Right ventricle myocardium inferior (tissue), 1 donor: Measurements from ENCODE around the gene OCA2. TPM values are rescaled to one million over a fixed set of nuclear protein-coding genes. Genes with fewer than 3 reads are reported as not detected.

Experiments
- ATAC-seq: fragments of 200-7000 bp; cut with Tn5 transposase; one replicate; pipeline ENCODE4 v1.9.1; 2020; ENCODE audit warnings: mild to moderate bottlenecking, moderate library complexity
- DNase-seq: peaks from one replicate; pipeline ENCODE4 v3.0.0; 2021; ENCODE audit errors: missing footprints
- intact Hi-C: fragments of 100-400 bp; cut with DNase I; formaldehyde crosslinking; loops from one replicate; pipeline ENCODE4 v1.11.0; 2022
- total RNA-seq: library from RNA; stranded (reverse); fragmentation: NEBNext Ultra II Directional; extraction: Animal tissue kit (Norgen Biotek cat#: 25700); gene quantifications from one replicate; pipeline ENCODE4 v1.2.1, GENCODE V29; 2021
- donor health status: DM: no; HTN: yes; CAD: no; lungs with severe emphysema.

Gene OCA2
- total RNA-seq, 1 donor from 2014 or later, result not detected

DNA sequence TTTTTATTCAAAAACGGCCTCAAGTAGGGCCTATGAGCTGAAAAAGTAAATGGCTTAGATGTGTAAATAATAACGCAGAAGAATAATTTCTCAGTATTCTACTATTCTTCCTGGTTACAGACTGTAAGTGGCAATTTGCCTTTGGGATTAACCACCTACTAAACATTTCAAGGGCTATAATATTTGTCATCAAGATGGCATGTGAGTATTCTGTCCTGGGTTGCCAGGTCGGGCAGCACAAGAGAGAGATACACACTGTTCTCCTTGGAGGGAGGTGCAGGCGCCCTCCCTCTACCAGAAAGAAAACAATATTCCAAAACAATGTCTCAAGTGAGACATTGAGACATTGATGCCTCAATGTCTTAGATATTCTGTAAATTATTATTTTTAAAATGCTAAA is 278.4 kb downstream of the OCA2 start:
- intact Hi-C loops, result no loop called here
- no peak for DNase-seq
- no peak for ATAC-seq

GRCh38 chr15:27820232-27820631 is 278.9 kb downstream of the OCA2 start:
- intact Hi-C loops, result no loop called here
- no peak for ATAC-seq
- DNase-seq, result no peak

- ATAC-seq (no peak), DNase-seq (no peak)
- intact Hi-C loops, result no loop called here
Measured at GRCh38 chr15:27817258-27817657, 281.9 kb downstream of the OCA2 start.

DNA sequence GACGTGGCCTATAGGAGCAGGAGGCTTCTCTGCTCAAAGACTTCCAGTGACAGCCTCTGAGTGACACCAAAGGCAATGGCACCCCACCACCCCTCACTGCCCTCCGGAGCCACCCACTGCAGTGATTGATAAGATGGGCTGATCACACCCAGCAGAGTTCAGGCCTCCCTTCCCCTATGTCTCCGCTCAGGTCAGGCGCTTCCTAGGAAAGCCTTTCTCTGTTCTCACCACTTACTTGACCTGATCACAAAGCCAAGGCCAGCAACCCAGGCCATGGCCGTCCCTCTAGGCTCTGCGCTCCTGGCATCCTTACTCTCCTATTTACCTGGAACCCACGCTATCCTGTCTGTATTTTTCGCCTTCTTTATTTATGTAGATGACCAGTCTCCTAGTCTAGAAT is 282.3 kb downstream of the OCA2 start:
- intact Hi-C loops, result no loop called here
- DNase-seq (no peak), ATAC-seq (no peak)

- intact Hi-C loops, result no loop called here
Measured at GRCh38 chr15:27815035-27815434, 284.1 kb downstream of the OCA2 start.

GRCh38 chr15:27813139-27813538 is 286.0 kb downstream of the OCA2 start:
- peak; percentile 28 for ATAC-seq
- DNase-seq, result no peak
- intact Hi-C loops, result no loop called here

More at GRCh38 chr15:27815035-27815434, 284.1 kb downstream of the OCA2 start:
- DNase-seq, result no peak
- no peak for ATAC-seq

- ATAC-seq (no peak), DNase-seq (no peak)
- intact Hi-C loops, result no loop called here
Measured at GRCh38 chr15:27808182-27808581, 290.9 kb downstream of the OCA2 start.

DNA sequence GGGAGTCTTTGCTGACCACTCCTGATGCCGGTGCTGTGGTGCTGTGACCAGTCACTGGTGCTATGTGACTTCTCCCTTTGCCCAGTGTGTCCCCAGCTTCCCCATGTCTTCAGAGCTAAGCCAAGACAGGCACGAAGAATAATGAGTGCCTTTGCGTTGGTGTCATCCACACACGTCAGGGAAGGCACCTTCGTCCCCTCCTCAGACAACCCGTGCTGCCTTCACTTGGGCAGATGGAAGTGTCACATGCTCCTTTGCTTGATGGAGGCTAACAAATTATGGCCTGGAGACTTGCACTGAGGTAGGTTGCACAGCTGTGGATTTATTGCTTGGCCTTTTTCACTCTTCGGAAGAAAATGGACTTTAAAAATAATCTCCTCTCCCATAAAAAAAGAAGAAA is 291.8 kb downstream of the OCA2 start:
- ATAC-seq, result no peak
- intact Hi-C loops, result no loop called here
- no peak for DNase-seq

DNA sequence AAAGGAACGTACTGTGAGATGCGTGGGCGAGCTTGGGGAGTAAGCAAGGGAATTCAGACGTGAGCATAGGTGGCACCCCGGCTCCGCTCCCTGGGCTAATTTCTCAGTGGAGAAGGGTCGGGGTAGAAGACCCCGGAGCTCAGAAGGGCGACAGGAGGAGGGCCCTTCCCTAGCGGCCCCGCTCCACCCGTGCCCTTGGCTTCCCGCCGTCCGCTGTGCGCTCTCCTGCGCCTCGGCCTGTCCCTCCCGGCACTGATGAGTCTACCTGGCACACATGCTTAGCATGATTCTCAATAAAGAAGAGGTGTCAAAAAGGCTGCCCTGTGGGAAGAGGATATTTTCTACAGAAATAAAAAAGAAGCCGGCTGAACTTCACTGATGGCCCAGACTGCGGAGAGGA is 292.7 kb downstream of the OCA2 start:
- ATAC-seq (no peak), DNase-seq (no peak)
- intact Hi-C loops, result no loop called here

DNA sequence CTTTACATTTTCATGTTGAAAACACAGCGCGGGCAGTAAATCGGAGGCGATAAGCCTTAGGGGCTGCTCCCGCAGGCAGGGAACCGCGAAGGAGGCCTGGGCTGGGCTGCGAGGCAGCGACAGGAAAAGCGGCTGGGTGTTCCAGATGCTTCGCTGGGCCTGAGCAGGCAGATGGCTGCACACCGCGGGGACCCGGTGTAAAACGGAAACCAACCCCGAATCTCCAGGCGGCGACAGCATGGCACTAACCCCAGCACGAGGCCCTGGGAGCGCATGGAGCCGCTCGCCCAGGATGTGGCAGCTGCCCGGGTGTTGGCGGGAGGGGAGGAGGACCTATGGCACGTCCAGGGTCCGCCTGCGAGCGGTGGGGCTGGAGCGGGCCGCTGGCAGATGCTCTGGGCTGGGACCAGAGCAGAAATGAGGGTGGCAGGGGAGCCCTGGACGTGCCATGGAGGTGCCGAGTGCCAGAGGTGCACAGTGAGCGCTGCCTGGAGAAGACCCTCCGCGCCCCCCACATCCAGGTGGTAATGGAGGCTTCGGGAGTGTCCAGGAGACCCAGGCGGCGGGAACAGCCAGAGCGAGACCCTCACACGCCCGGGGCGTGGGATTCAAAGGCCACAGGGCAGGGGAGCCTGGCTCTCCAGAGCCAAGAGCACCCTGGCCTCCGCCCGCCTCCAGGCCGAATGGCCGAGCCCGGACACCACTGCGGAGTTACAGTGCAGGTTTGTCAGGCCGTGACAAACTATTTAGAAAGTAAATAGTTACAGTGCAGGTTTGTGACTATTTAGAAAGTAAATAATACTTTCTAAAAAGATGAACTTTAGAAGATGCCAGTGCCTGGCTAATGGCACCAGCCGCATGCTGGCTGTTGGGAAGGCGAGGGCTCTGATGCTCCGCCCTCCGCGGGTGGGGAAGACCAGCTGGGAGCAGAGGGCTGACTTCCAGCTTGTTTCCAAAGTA is 293.6 kb downstream of the OCA2 start:
- intact Hi-C loops, result no loop called here
- no peak for ATAC-seq
- no peak for DNase-seq

- intact Hi-C loops, result no loop called here
- DNase-seq, result no peak
- no peak for ATAC-seq
Measured at GRCh38 chr15:27804569-27805260, 294.4 kb downstream of the OCA2 start.

DNA sequence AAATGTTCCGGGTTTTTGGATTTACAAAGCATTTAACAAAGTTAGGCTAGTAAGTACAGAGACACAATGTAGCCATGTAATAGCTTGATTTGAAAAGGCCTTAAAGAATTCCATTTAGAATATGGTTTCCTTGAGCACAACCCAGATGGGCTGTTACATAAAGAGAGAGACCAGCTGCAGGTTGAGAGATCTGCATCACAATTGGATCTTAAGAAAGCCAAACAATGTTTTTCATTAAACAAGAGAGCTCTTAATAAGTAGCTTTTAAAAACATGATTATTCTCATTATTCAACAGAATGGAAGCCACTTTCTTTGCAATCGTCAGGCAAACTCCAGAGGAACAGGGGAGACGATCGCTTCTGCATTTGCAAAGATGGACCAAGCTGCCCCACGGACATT is 300.3 kb downstream of the OCA2 start:
- DNase-seq, result no peak
- no peak for ATAC-seq
- intact Hi-C loops, result no loop called here

GRCh38 chr15:27797765-27798164 is 301.4 kb downstream of the OCA2 start:
- intact Hi-C loops, result no loop called here
- DNase-seq, result no peak
- ATAC-seq, result peak; percentile 67

- no peak for DNase-seq
- intact Hi-C loops, result no loop called here
- ATAC-seq, result no peak
Measured at GRCh38 chr15:27796405-27797320, 302.5 kb downstream of the OCA2 start.

DNA sequence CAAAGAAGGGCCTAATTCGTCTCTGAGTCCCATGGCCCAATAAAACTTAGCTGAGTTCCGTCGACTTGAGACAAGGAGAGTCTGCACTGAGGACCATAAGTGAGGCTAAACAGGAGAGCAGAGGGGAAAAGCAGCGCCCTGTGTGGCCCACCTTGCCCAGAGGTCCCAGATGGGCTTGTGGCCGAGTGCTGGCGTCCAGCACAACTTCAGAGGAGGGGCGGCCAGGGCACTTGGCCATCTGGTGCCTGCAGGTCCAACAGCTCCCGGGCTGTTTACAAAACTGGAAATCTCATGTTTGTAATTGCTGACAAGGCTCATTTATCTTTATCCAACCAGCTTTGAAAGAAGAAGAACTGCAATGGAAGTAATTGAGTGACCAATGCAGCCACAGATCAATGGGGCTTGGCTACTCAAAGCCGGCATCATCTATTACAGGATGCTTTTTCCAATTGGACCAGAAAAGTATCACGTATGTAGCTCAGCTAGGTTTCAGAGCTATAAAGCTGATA is 306.3 kb downstream of the OCA2 start:
- no peak for DNase-seq
- intact Hi-C loops, result no loop called here
- no peak for ATAC-seq

DNA sequence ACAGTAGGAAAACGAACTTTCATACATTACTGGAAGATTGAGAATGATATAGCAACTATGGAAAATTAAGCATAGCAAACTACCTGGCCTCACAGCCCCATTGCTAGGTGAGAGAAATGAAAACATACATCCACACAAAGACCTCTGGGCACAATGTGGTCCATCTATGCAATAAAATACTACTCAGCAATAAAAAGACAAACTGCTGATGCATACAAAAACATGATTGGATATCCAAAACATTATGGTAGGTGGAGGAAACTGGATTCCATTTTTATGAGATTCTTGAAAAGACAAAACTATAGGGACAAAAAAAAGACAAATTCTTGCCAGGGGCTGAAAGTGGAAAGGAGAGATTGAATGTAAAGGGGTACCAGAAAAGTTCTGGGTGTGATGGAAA is 308.8 kb downstream of the OCA2 start:
- DNase-seq (no peak), ATAC-seq (no peak)
- intact Hi-C loops, result no loop called here

- intact Hi-C loops, result no loop called here
- no peak for ATAC-seq
- DNase-seq, result no peak
Measured at GRCh38 chr15:27787931-27788330, 311.2 kb downstream of the OCA2 start.

DNA sequence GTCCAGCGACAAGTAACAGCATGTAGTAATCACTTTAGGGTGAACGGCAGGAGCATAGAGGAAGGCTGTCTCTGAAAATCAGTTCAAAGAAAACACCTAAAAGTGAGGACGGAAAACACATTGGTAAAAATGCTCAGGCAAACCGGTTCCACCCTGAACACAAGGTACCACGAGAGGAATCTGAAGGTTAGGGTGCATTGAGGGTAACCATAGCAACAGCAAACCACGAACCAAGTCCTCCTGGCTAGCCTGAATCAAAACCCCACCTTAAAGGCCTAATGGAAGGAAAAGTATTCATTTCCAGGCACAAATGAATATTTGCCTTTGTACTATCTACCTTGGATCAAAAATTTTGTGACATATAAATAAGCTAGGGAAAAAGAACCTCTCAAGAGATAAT is 315.0 kb downstream of the OCA2 start:
- intact Hi-C loops, result no loop called here
- ATAC-seq (no peak), DNase-seq (no peak)

DNA sequence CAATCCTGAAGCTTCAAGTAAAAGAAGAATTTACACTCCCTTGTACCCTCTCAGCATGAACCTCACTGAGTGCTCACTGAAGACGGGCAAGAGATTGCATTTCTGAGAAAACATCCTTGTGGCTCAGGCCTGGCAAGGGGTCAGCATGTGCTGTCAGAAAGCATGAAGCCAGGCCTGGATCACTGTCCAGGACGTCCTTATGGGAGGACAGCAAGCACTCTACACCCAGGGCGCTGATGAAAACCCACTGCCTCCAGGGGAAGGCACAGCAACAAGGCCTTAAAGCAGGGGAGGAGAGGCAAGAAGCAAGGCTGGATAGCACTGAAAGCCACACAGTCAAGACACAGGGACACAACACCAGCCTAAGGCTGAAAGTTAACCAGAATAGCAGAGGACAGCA is 315.4 kb downstream of the OCA2 start:
- intact Hi-C loops, result no loop called here
- ATAC-seq, result no peak
- DNase-seq, result no peak
